Measurements from ENCODE around the gene ALOX15.
"Not testable (repeated sequence)": the region's sequence is repeated elsewhere in the genome, so short reads cannot be mapped to it uniquely, and the experiment has no call there.

Gene ALOX15

GRCh38 chr17:4617090-4617489, 24.4 kb downstream of the ALOX15 start:
- no peak for DNase-seq

GRCh38 chr17:4616476-4616875, 25.0 kb downstream of the ALOX15 start:
- no peak for DNase-seq

- no peak for DNase-seq
Observed at GRCh38 chr17:4610656-4611055, 30.8 kb downstream of the ALOX15 start.

GRCh38 chr17:4610162-4610561, 31.3 kb downstream of the ALOX15 start:
- no peak for DNase-seq

GRCh38 chr17:4609761-4610160, 31.7 kb downstream of the ALOX15 start:
- DNase-seq = no peak

- no peak for DNase-seq
Observed at GRCh38 chr17:4607773-4608187, 33.7 kb downstream of the ALOX15 start.

GRCh38 chr17:4607261-4607741, 34.2 kb downstream of the ALOX15 start:
- DNase-seq = no peak

- DNase-seq = no peak
Observed at GRCh38 chr17:4605826-4606225, 35.7 kb downstream of the ALOX15 start.

GRCh38 chr17:4604736-4605135, 36.7 kb downstream of the ALOX15 start:
- DNase-seq = not testable (repeated sequence)

- DNase-seq = no peak
Observed at GRCh38 chr17:4604111-4604644, 37.3 kb downstream of the ALOX15 start.

GRCh38 chr17:4602041-4602440, 39.4 kb downstream of the ALOX15 start:
- no peak for DNase-seq

GRCh38 chr17:4601326-4601725, 40.2 kb downstream of the ALOX15 start:
- no peak for DNase-seq

GRCh38 chr17:4600563-4600962, 40.9 kb downstream of the ALOX15 start:
- no peak for DNase-seq

GRCh38 chr17:4599505-4600281, 41.8 kb downstream of the ALOX15 start:
- DNase-seq = no peak

GRCh38 chr17:4598776-4599504, 42.5 kb downstream of the ALOX15 start:
- no peak for DNase-seq

GRCh38 chr17:4597975-4598374, 43.5 kb downstream of the ALOX15 start:
- no peak for DNase-seq

- DNase-seq = no peak
Observed at GRCh38 chr17:4596636-4597380, 44.7 kb downstream of the ALOX15 start.

- not testable (repeated sequence) for DNase-seq
Observed at GRCh38 chr17:4595685-4596342, 45.7 kb downstream of the ALOX15 start.

- DNase-seq = no peak
Observed at GRCh38 chr17:4594931-4595684, 46.4 kb downstream of the ALOX15 start.

- DNase-seq = no peak
Observed at GRCh38 chr17:4594406-4594805, 47.1 kb downstream of the ALOX15 start.

- DNase-seq = no peak
Observed at GRCh38 chr17:4593021-4593421, 48.5 kb downstream of the ALOX15 start.

Data from GF-D8 (cell line).